GM21576 (cell line): ENCODE results near the gene CARD11.
"Not testable (repeated sequence)": the region's sequence is repeated elsewhere in the genome, so short reads cannot be mapped to it uniquely, and the experiment has no call there.

ENCODE experiments used
- ATAC-seq: cut with Tn5 transposase; IDR thresholded peaks from one replicate; pipeline ENCODE4 v1.9.1; 2021; ENCODE audit warnings: mild to moderate bottlenecking, moderate library complexity; ENCODE audit not compliant: unreplicated experiment

The CARD11 gene

GRCh38 chr7:2966466-2967078, 77.1 kb downstream of the CARD11 start:
- ATAC-seq = no peak

DNA sequence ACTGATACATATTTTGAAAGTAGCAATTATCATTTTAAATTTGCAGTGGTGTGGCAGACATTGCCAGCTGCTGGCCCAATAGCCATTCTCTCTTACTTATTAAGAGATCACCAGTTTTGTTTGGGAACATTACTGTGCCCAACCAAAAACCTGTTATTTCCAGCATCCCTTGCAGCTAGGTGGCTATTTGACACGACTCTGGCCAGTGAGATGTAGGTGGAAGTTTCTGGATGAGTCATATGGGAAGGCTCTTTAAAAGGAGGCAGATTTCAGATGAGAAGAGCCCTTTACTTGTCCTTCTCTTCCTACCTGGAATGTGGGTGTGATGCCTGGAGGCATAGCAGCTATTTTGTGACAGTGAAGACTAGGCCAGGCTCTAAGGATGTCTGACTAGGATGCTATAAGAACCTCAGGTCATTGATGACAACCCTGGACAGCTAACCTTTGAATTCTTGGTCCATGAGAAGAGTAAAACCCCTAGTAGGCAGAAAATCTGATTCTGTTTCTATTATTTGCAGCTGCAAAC, 77.9 kb downstream of the CARD11 start:
- ATAC-seq = no peak

DNA sequence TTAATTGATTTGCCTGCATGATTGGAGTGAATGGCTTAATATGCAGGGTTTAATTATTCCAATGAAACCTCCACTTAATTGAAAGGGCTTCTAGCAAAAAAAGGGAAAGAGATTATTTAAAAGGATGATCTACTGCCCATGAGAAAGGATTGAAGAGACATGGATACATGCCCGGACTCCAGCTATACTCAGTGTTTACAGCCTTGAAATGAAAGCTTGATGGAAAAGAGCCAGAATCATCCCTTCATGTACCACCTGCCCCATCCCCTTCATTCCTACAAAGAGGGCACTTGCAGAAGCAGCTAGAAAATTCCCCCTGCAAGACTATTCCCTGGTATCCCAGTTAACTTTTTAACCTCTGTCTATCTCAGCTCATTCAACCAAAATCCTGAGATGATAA, 78.4 kb downstream of the CARD11 start:
- ATAC-seq = no peak

- no peak for ATAC-seq
Observed at GRCh38 chr7:2964208-2964607, 79.5 kb downstream of the CARD11 start.

DNA sequence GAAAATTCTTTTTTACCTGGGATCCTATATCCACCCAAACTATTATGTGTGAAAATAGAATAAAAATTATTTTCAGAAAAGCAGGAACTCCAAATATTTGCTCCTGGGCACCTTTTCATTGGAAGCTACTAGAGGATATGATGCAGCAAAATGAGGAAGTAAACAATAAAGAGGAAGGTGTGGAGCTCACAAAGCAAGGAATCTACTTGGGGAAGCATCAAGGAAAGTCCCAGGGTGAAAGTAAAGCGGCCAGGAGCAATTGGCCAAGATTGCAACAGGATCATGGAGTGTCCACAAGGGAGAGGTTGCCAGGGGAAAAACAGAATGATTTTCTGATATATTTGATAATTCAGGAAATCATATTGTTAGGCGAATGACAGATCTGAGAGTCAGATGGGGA, 80.8 kb downstream of the CARD11 start:
- ATAC-seq = no peak

- no peak for ATAC-seq
Observed at GRCh38 chr7:2959828-2960599, 83.7 kb downstream of the CARD11 start.

- ATAC-seq = no peak
Observed at GRCh38 chr7:2959103-2959680, 84.5 kb downstream of the CARD11 start.

DNA sequence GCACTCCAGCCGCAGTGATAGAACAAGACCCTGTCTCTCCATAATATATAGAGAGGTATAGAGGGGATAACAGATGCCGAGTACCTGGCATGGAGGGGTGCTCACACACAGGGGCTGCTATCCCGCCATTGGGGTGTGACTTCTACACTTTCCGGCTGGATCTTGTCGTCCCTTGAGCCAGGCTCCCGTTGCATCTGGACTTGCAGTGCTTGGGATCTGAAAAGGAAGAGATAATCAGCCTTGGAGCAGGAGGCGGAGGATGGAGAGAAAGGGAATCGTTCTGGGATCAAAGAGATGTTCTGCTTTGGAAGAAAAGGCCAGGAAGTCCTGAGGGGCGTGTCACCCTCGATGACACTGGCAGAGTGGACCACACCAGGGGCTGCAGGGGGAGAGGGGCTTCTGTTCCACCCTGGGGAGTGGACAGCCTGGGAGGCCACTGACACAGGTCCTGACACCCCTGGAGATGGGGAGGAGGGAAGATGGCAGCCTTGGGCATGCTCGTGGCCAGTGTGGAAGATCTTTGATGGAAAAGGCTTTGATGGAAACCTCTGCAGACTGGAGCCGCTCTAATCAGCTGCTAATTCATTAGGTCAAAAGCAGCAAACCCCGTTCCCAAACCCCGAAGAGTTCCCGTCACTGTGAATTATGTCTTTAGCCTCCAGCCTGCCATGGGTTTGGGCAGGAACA, 85.1 kb downstream of the CARD11 start:
- ATAC-seq = no peak

DNA sequence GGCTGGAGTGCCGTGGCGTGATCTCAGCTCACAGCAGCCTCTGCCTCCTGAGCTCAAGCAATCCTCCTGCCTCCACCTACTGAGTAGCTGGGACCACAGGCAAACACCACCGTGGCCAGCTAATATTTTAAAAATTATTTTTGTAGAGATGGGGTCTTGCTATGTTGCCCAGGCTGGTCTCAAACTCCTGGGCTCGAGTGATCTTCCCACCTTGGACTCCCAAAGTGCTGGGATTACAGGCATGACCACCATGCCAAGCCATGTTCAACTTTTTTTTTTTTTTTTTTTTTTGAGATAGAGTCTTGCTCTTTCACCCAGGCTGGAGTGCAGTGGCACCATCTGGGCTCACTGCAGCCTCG, 86.3 kb downstream of the CARD11 start:
- not testable (repeated sequence) for ATAC-seq

DNA sequence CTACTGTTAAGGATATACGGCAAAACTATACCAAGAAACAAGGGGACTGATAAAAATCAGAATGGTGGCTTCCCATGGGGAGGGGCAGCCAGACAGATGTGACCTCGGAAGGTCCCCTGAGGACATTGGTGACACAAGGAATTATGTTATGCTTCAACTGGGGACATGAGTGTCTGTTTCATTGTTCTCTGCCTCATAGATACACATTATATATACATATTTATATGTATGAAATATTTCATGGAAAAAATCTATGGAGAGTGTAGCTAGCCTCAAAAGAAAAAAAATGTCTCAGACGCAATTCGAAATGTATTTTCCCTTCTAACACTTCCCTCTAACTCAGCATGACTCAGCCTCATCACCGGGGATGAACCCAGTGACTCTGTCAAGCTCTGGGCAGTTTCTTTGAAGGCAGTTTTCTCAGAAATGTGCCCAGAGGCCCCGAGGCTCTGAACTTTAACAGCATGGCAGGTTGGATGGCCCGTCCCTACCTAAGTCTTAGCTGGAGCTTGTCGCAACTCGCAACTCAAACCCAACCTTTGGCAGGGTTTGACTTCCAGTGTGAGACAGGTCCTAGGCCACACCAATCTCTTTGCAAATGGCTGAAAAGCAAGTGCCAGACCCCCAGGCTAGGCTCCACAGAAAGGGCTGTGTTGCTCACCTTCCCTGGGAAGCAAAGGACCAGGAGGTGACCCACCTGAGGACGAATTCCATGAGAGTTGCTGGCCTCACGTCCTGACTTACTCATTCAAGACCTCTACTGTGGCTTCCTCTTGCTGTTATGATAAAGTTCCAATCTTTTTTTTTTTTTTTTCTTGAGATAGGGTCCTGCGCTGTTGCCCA, 86.9 kb downstream of the CARD11 start:
- ATAC-seq = no peak

- no peak for ATAC-seq
Observed at GRCh38 chr7:2956076-2956475, 87.6 kb downstream of the CARD11 start.

DNA sequence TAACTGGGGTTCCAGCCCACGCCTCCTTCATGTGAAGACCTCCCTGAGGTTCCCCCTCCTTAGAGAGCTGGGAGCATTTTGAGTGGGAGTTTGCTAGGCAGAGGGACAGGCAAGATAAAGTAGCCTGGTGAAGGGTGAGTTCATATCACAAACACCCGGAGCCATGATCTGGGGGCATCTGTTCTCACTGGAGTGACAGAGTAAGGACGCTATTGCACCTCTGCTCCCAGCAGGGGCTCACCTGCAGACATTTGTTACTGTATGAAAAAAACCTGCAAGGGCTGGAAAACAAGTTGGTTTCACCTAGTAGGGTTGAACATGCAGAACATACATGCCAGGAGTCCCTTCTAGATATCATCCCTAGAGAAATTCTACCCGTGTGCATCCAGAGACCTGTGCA, 88.4 kb downstream of the CARD11 start:
- no peak for ATAC-seq

DNA sequence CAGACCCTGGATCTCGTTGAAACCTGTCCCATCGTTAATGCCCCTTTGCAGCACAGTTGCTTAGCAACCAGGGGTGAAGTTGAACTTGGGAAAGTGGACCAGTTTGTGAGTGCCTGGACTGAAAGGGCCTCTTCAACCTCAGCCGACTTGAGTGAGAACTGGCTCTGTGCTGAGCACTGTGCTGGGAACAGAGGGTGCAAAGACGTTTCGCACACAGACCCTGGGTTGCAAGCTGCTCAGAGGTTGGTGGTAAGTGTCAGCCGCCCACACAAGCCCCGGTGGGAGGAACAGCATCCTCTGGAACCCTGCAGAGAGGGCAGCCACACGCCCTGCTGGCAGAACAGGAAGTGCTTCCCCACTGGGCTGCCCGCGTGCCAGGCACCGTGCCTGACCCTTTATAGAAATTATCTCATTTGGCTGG, 89.2 kb downstream of the CARD11 start:
- no peak for ATAC-seq

- ATAC-seq = no peak
Observed at GRCh38 chr7:2953588-2954407, 89.9 kb downstream of the CARD11 start.

DNA sequence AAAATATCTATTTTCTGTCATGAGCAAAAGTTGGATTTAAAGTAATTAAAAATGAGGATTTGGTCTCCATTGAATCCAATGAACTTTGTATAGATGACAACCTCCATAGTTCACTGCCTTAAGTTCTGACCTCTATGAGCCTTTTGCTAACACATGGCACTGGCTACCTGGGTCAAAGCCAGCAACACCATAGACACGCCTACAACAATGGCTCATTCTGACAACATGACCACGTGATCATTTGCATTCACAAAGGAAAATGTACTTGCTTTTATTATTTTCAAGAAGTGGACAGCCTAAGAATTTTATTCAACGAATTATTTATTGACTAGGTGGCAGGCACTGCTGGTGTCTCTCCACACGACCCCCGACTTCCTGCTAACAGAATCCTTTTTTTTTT, 90.6 kb downstream of the CARD11 start:
- ATAC-seq = no peak

DNA sequence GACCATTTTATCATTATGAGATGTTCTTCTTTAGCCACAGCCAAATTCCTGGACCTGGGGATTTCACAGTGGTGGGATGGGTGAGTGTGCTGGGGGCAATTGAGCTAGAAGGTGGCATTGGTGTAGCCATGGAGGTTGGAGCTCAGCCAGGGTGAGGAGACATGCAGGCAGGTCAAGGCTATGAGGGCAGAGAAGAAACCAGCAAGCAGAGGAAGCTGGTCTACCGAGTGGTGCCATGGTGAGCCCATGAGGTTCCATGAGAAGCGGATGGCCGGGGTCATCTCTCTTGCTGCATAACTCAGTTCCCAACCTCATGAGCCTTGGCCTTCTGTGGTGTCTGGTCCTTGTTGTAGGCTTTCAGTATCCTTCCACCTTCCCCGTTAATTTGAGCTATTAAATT, 91.4 kb downstream of the CARD11 start:
- ATAC-seq = no peak

GRCh38 chr7:2950578-2950977, 93.1 kb downstream of the CARD11 start:
- ATAC-seq = no peak

- ATAC-seq = no peak
Observed at GRCh38 chr7:2948749-2949148, 94.9 kb downstream of the CARD11 start.

- no peak for ATAC-seq
Observed at GRCh38 chr7:2947058-2947780, 96.4 kb downstream of the CARD11 start.
